WTC11 (cell line): ENCODE data around the gene MARCHF10.

Experiments used
- AFF4 ChIP-seq: sonication (generic); formaldehyde crosslinking; IDR thresholded peaks from 2 replicates; pipeline ENCODE4 v1.8.1; 2023; ENCODE audit warnings: mild to moderate bottlenecking, missing genetic modification reagents, borderline replicate concordance
- CTCF ChIP-seq: fragments of 200-600 bp; IDR thresholded peaks from 2 replicates; pipeline ENCODE4 v1.8.0; 2022; ENCODE audit warnings: antibody characterized with exemption
- E2F4 ChIP-seq: sonication (generic); formaldehyde crosslinking; IDR thresholded peaks from 2 replicates; pipeline ENCODE4 v1.8.1; 2022; ENCODE audit warnings: low read depth, mild to moderate bottlenecking, moderate library complexity, missing genetic modification reagents, borderline replicate concordance
- E2F5 ChIP-seq: sonication (generic); formaldehyde crosslinking; IDR thresholded peaks from 2 replicates; pipeline ENCODE4 v1.8.1; 2022; ENCODE audit warnings: mild to moderate bottlenecking, moderate library complexity, missing genetic modification reagents
- SP1 ChIP-seq: sonication (generic); formaldehyde crosslinking; conservative IDR thresholded peaks from 2 replicates; pipeline ENCODE4 v1.8.1; 2022; ENCODE audit warnings: missing genetic modification reagents
- ZMAT4 ChIP-seq: fragments of 250-450 bp; sonication (Bioruptor Pico); IDR thresholded peaks from 2 replicates; pipeline ENCODE4 v1.9.0; 2021; ENCODE audit warnings: mild to moderate bottlenecking
- ZNF512 ChIP-seq: sonication (generic); formaldehyde crosslinking; IDR thresholded peaks from 2 replicates; pipeline ENCODE4 v1.8.1; 2022; ENCODE audit warnings: missing genetic modification reagents, borderline replicate concordance

- TF ChIP-seq SP1: no peak
- no peak for TF ChIP-seq CTCF
- TF ChIP-seq ZMAT4: no peak
- no peak for TF ChIP-seq AFF4 (CRISPR knock-in tag)
- TF ChIP-seq E2F4 (CRISPR knock-in tag): no peak
- no peak for TF ChIP-seq E2F5 (CRISPR knock-in tag)
- no peak for TF ChIP-seq ZNF512 (CRISPR knock-in tag)
Observed at GRCh38 chr17:62818526-62818925, 10.4 kb upstream of the MARCHF10 start.
